Progenitor cell of endocrine pancreas (in vitro differentiated cells): ENCODE data around the gene ADAMTSL3. TPM values are rescaled to one million over a fixed set of nuclear protein-coding genes. Genes with fewer than 3 reads are reported as not detected.

Source experiments
- DNase-seq: peaks from one replicate; pipeline ENCODE4 v3.0.0; 2021; ENCODE audit warnings: low spot score; ENCODE audit not compliant: unreplicated experiment
- H3K27ac Mint-ChIP-seq: 2 replicates; pipeline ENCODE4 v1.8.0; 2021; ENCODE audit warnings: mild to moderate bottlenecking, moderate library complexity, mixed read lengths
- H3K27me3 Mint-ChIP-seq: 2 replicates; pipeline ENCODE4 v1.8.0; 2021; ENCODE audit warnings: mixed read lengths
- H3K36me3 Mint-ChIP-seq: 2 replicates; pipeline ENCODE4 v1.8.0; 2022; ENCODE audit warnings: mixed read lengths; ENCODE audit not compliant: insufficient read depth
- H3K4me1 Mint-ChIP-seq: 2 replicates; pipeline ENCODE4 v1.8.0; 2021; ENCODE audit warnings: low read depth, mixed read lengths
- H3K4me3 Mint-ChIP-seq: 2 replicates; pipeline ENCODE4 v1.8.0; 2021; ENCODE audit warnings: low read depth, mild to moderate bottlenecking, moderate library complexity, mixed read lengths
- H3K9me3 Mint-ChIP-seq: 2 replicates; pipeline ENCODE4 v1.8.0; 2021; ENCODE audit warnings: low read depth, mixed read lengths
- CTCF ChIP-seq: fragments of 200-600 bp; sonication (generic); IDR thresholded peaks from one replicate; pipeline ENCODE4 v1.5.0; 2021; ENCODE audit warnings: antibody characterized with exemption, mild to moderate bottlenecking; ENCODE audit not compliant: unreplicated experiment
- total RNA-seq: library from RNA; stranded (reverse); gene quantifications from 2 replicates; pipeline ENCODE4 v1.2.1, GENCODE V29; 2021

The ADAMTSL3 gene
- total RNA-seq, 1 donor from 2014 or later = 0.24 TPM

DNA sequence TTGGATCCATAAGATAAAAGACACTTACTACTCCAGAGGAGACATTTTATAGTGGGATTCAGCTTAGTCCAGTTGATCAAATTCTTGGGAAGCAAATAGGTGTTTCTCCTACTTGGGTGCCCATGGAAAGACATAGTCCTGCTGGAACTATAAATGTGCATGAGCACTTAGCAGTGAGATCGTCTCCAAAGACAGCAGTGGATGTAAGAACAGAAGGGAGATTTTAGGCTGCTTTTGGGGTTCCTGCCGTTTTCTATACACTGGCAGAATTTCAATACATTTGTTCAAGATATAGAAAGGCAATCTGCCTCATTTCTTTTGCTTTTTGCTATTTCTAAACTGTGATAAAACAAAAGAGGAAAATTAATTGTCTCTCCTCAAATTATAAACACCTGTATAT is 234.0 kb downstream of the ADAMTSL3 start:
- no peak overlapping the region for H3K4me3 Mint-ChIP-seq
- no peak for DNase-seq
- no peak for TF ChIP-seq CTCF
- no peak overlapping the region for H3K27ac Mint-ChIP-seq
- H3K36me3 Mint-ChIP-seq = no peaks in the 10 kb centered on the region
- H3K9me3 Mint-ChIP-seq = no peaks in the 10 kb centered on the region
- peaks cover 4% of the 10 kb centered on the region for H3K27me3 Mint-ChIP-seq
- no peaks in the 10 kb centered on the region for H3K4me1 Mint-ChIP-seq

DNA sequence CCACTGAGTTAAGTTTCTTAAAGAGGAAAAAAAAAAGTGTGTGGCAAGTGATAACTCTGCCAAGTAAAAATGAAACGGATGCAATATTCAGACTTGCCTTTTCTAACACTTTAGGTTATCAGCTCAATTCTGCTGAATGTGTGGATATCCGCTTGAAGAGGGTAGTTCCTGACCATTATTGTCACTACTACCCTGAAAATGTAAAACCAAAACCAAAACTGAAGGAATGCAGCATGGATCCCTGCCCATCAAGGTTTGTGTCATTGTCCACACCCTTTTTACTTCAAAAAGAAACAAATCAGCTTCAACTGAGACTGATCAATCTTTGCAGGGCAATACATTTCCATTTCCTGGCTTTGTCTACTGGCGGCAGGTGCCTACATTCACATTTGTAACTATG is 236.1 kb downstream of the ADAMTSL3 start:
- Mint-ChIP-seq H3K4me3 (no peak overlapping the region), H3K27ac (no peak overlapping the region), H3K27me3 (peaks cover 4% of the 10 kb centered on the region), H3K9me3 (no peaks in the 10 kb centered on the region), H3K36me3 (no peaks in the 10 kb centered on the region), H3K4me1 (no peaks in the 10 kb centered on the region)
- no peak for TF ChIP-seq CTCF
- no peak for DNase-seq

DNA sequence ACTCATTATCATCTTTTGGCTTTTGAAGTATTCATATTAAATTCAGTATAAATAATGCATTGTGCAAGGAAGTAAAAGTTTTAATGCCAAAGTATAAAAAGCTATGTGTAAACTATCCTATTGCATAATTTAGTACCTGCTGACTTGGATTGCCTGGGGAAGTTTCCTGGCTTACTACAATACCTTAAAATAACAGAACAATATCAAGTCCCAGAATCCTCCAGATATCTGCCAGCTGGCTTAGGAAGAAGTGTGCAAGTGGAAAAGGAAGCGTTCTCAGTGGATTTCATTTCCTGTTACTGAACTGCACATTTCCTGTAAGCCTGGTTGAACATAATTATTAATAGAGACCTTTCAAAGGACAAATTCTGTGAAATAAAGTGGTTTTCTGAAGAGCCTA is 236.7 kb downstream of the ADAMTSL3 start:
- no peak for TF ChIP-seq CTCF
- no peaks in the 10 kb centered on the region for H3K4me1 Mint-ChIP-seq
- no peaks in the 10 kb centered on the region for H3K9me3 Mint-ChIP-seq
- peaks cover 4% of the 10 kb centered on the region for H3K27me3 Mint-ChIP-seq
- H3K4me3 Mint-ChIP-seq = no peak overlapping the region
- no peak overlapping the region for H3K27ac Mint-ChIP-seq
- no peaks in the 10 kb centered on the region for H3K36me3 Mint-ChIP-seq
- DNase-seq = no peak

GRCh38 chr15:83892498-83892897 is 238.6 kb downstream of the ADAMTSL3 start:
- H3K9me3 Mint-ChIP-seq = no peaks in the 10 kb centered on the region
- no peaks in the 10 kb centered on the region for H3K36me3 Mint-ChIP-seq
- H3K27ac Mint-ChIP-seq = no peak overlapping the region
- no peak for TF ChIP-seq CTCF
- no peaks in the 10 kb centered on the region for H3K4me1 Mint-ChIP-seq
- peaks cover 4% of the 10 kb centered on the region for H3K27me3 Mint-ChIP-seq
- DNase-seq = no peak
- no peak overlapping the region for H3K4me3 Mint-ChIP-seq

DNA sequence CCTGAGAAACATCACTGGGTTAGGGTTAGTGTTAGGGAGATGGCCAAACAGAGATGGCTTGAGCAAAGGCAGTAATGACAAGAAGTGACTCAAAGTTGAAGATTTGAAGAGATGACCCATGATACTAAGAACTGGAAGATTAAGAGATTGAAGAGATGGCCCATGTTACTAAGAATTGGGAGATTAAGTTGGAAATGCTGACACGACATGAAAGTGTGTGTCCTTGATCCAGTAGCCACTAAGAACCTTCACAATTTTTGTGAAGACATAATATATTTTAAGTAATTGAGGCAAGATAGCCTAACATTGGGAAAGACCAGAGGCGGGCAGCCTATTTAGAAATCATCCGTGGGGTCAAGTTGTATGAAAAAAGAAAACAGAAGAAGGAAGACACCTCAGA is 239.4 kb downstream of the ADAMTSL3 start:
- TF ChIP-seq CTCF = no peak
- Mint-ChIP-seq H3K4me3 (no peak overlapping the region), H3K36me3 (no peaks in the 10 kb centered on the region), H3K27ac (no peak overlapping the region), H3K4me1 (no peaks in the 10 kb centered on the region), H3K27me3 (peaks cover 6% of the 10 kb centered on the region), H3K9me3 (no peaks in the 10 kb centered on the region)
- DNase-seq = no peak
